ENCODE data around the gene STRA8.

DNA sequence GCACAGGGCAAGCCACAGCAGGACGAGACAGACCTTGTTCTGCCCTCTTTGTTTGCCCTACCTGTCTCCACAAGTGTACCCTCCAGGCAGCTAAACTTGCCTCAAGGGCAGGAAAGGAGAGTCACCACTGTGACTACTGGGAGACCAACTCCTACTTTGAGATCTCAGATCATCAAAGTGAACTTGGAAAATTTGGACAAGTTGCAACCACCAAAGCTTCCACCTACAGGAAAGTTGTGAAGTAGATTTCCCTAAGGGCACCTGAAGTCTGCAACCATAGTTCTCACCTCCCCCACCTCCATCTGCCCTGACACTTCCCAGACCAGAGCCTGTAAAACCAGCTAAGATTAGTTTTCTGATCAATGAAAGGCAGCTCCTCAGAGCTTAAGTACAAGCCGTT lies 19.8 kb upstream of the STRA8 start:
- TF ChIP-seq, protein P1, sequence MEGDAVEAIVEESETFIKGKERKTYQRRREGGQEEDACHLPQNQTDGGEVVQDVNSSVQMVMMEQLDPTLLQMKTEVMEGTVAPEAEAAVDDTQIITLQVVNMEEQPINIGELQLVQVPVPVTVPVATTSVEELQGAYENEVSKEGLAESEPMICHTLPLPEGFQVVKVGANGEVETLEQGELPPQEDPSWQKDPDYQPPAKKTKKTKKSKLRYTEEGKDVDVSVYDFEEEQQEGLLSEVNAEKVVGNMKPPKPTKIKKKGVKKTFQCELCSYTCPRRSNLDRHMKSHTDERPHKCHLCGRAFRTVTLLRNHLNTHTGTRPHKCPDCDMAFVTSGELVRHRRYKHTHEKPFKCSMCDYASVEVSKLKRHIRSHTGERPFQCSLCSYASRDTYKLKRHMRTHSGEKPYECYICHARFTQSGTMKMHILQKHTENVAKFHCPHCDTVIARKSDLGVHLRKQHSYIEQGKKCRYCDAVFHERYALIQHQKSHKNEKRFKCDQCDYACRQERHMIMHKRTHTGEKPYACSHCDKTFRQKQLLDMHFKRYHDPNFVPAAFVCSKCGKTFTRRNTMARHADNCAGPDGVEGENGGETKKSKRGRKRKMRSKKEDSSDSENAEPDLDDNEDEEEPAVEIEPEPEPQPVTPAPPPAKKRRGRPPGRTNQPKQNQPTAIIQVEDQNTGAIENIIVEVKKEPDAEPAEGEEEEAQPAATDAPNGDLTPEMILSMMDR (IDR thresholded peaks at IDR 0.05; ENCODE audit: low read length): no peak
- TF ChIP-seq EZH2 (optimal IDR thresholded peaks at IDR 0.05; ENCODE audit: low read depth, low read length): no peak

Data from MM.1S (cell line).